Measurements from ENCODE around the gene BICDL2.

BICDL2 gene

GRCh38 chr16:3066440-3066748 lies 29.6 kb upstream of the BICDL2 start:
- Histone ChIP-seq H3K4me1 (ENCODE audit: control insufficient read depth, insufficient read depth, low read length) (no peaks in the 10 kb centered on the region), H3K27ac (ENCODE audit: extremely low read depth, low read depth, low read length) (no peak overlapping the region), H3K9me3 (ENCODE audit: control insufficient read depth, insufficient read depth, low read depth, low read length) (no peaks in the 10 kb centered on the region), H3K36me3 (ENCODE audit: control insufficient read depth in 2 of 2, insufficient read depth in 1 of 2, low read length in 2 of 2) (no peaks in the 10 kb centered on the region), H3K4me3 (ENCODE audit: low read depth, low read length) (no peak overlapping the region)
- ChIA-PET CTCF (interaction anchor here (0.6 to 1.5 kb wide), 3 partner anchors 9 to 63 kb away, joined by 3 read pairs; no protein-coding TSS in a partner anchor), POLR2A (no interaction called here)
- TF ChIP-seq ZNF221 (tag by site-specific recombination; IDR thresholded peaks at IDR 0.05; ENCODE audit: borderline replicate concordance) (no peak), ZNF513 (tag by site-specific recombination; IDR thresholded peaks at IDR 0.05) (no peak), ZNF18 (tag by site-specific recombination; IDR thresholded peaks at IDR 0.05) (no peak), ZFP37 (tag by site-specific recombination; IDR thresholded peaks at IDR 0.05) (no peak), ZBTB21 (tag by site-specific recombination; IDR thresholded peaks at IDR 0.05) (no peak), CTCF (tag by site-specific recombination; IDR thresholded peaks at IDR 0.05) (no peak), IKZF3 (tag by site-specific recombination; IDR thresholded peaks at IDR 0.05) (no peak)

GRCh38 chr16:3065742-3066439 lies 29.1 kb upstream of the BICDL2 start:
- Histone ChIP-seq H3K4me3 (ENCODE audit: low read depth, low read length) (no peak overlapping the region), H3K9me3 (ENCODE audit: control insufficient read depth, insufficient read depth, low read depth, low read length) (no peaks in the 10 kb centered on the region)
- POLR2A ChIA-PET = interaction anchor here (0.6 kb wide), 2 partner anchors 10 to 70 kb away, joined by 3 to 6 read pairs; no protein-coding TSS in a partner anchor

GRCh38 chr16:3065069-3065741 lies 28.5 kb upstream of the BICDL2 start, which contains the start of gene IL32:
Gene IL32 (plus strand): TSS chr16:3065640. CDS start chr16:3065812, 172 bp downstream.
- CTCF ChIA-PET = interaction anchor here (1.0 to 1.5 kb wide), 3 partner anchors 13 to 107 kb away, joined by 3 read pairs; no protein-coding TSS in a partner anchor
- no peaks in the 10 kb centered on the region for H3K36me3 ChIP-seq (ENCODE audit: control insufficient read depth in 2 of 2, insufficient read depth in 1 of 2, low read length in 2 of 2)
- POLR2A ChIA-PET = interaction anchor here (0.6 kb wide), 2 partner anchors 9 to 71 kb away, joined by 3 to 6 read pairs; no protein-coding TSS in a partner anchor
- no peak within 1 kb of the TSS for H3K27ac ChIP-seq (ENCODE audit: extremely low read depth, low read depth, low read length)
- no peak within 1 kb of the TSS for H3K4me3 ChIP-seq (ENCODE audit: low read depth, low read length)
- no peaks in the 10 kb centered on the region for H3K4me1 ChIP-seq (ENCODE audit: control insufficient read depth, insufficient read depth, low read length)
- no peaks in the 10 kb centered on the region for H3K9me3 ChIP-seq (ENCODE audit: control insufficient read depth, insufficient read depth, low read depth, low read length)
- TF ChIP-seq ZNF654 (tag by site-specific recombination; IDR thresholded peaks at IDR 0.05; ENCODE audit: low read depth) (no peak), ZFHX2 (tag by site-specific recombination; conservative IDR thresholded peaks at IDR 0.05) (peak; percentile 42), KLF17 (tag by site-specific recombination; IDR thresholded peaks at IDR 0.05) (0 out of 2 replicates have a peak, but pooled peaks have one; percentile 50), TRIM28 (IDR thresholded peaks at IDR 0.05; ENCODE audit: borderline replicate concordance, low read length) (no peak), KLF9 (tag by site-specific recombination; IDR thresholded peaks at IDR 0.05; ENCODE audit: low read depth) (no peak), ZFP41 (tag by site-specific recombination; IDR thresholded peaks at IDR 0.05; ENCODE audit: borderline replicate concordance) (no peak), ZNF600 (tag by site-specific recombination; IDR thresholded peaks at IDR 0.05) (peak; percentile 90), KLF1 (tag by site-specific recombination; IDR thresholded peaks at IDR 0.05) (peak; percentile 41; the same call in 1 of the 2 replicates), ZEB2 (tag by site-specific recombination; IDR thresholded peaks at IDR 0.05) (0 out of 2 replicates have a peak, but pooled peaks have one; percentile 31), GLIS2 (tag by site-specific recombination; IDR thresholded peaks at IDR 0.05) (peak; percentile 52; the same call in 1 of the 2 replicates), ZNF473 (tag by site-specific recombination; IDR thresholded peaks at IDR 0.05) (no peak), IKZF3 (tag by site-specific recombination; IDR thresholded peaks at IDR 0.05) (peak; percentile 61; the same call in 1 of the 2 replicates), PATZ1 (tag by site-specific recombination; IDR thresholded peaks at IDR 0.05) (peak; percentile 70), ZNF530 (tag by site-specific recombination; IDR thresholded peaks at IDR 0.05; ENCODE audit: low read depth) (peak; percentile 99)

More at GRCh38 chr16:3065742-3066439, 29.1 kb upstream of the BICDL2 start:
- H3K27ac ChIP-seq (ENCODE audit: extremely low read depth, low read depth, low read length) = no peak overlapping the region
- CTCF ChIA-PET = interaction anchor here (0.6 to 1.5 kb wide), 3 partner anchors 9 to 106 kb away, joined by 3 read pairs; no protein-coding TSS in a partner anchor
- no peaks in the 10 kb centered on the region for H3K36me3 ChIP-seq (ENCODE audit: control insufficient read depth in 2 of 2, insufficient read depth in 1 of 2, low read length in 2 of 2)
- no peaks in the 10 kb centered on the region for H3K4me1 ChIP-seq (ENCODE audit: control insufficient read depth, insufficient read depth, low read length)
- TF ChIP-seq ZNF19 (tag by site-specific recombination; IDR thresholded peaks at IDR 0.05; ENCODE audit: low read depth) = no peak
- TF ChIP-seq ZNF670 (tag by site-specific recombination; IDR thresholded peaks at IDR 0.05; ENCODE audit: low read depth) = no peak
- TF ChIP-seq ZNF335 (tag by site-specific recombination; conservative IDR thresholded peaks at IDR 0.05) = peak; percentile 45; the same call in 1 of the 2 replicates
- peak; percentile 41; the same call in 1 of the 2 replicates for TF ChIP-seq ZBTB8A (tag by site-specific recombination; IDR thresholded peaks at IDR 0.05)
- no peak for TF ChIP-seq ZSCAN16 (tag by site-specific recombination; IDR thresholded peaks at IDR 0.05)

All from HEK293 (cell line).